Measurements from ENCODE around the gene EGLN1. TPM values are rescaled to one million over a fixed set of nuclear protein-coding genes. Genes with fewer than 3 reads are reported as not detected.

The EGLN1 gene
- total and polyA plus RNA-seq, 3 donors from 2014 or later, result 30.5 to 64.5 (median 47.7) TPM

DNA sequence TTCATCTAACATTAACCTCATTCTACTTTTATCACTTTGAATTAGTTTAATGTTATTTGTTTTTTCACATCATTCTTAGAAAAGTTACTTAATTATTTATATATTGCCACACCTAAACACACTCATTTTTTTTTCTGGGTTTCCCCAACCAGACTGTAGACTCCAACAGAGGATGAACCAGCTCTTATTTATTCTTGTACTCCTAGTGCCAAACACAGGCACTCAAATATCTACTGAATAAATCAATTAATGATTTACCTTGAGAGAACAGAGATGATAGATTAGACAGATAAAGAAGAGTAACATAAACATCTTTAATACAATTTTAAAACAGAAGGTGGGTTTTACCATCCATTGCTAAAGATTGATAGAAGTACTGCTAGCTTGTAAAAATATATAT, 35.6 kb downstream of the EGLN1 start:
- no peaks in the 10 kb centered on the region for H3K9me3 ChIP-seq
- TF ChIP-seq CTCF (IDR thresholded peaks at IDR 0.05) (no peak), POLR2A (IDR thresholded peaks at IDR 0.05) (no peak)
- no peak for DNase-seq
- intact Hi-C loops (cut with DNase I; ENCODE audit: low total_unique reads), result no loop called here
- H3K4me1 ChIP-seq, result peaks cover 10% of the 10 kb centered on the region
- no peaks in the 10 kb centered on the region for H3K27me3 ChIP-seq
- H3K4me3 ChIP-seq, result no peak overlapping the region
- no peaks in the 10 kb centered on the region for H3K36me3 ChIP-seq (ENCODE audit: low read depth, missing control alignments)
- no peak overlapping the region for H3K27ac ChIP-seq

- H3K36me3 ChIP-seq (ENCODE audit: low read depth, missing control alignments), result no peaks in the 10 kb centered on the region
- H3K4me3 ChIP-seq, result no peak overlapping the region
- no peaks in the 10 kb centered on the region for H3K27me3 ChIP-seq
- WGBS, 2 donors, result 96 to 97% methylated on average over 2 of the region's 2 CpGs
- H3K9me3 ChIP-seq, result no peaks in the 10 kb centered on the region
- no peak overlapping the region for H3K27ac ChIP-seq
- no peak for TF ChIP-seq CTCF (IDR thresholded peaks at IDR 0.05)
- no peak for TF ChIP-seq POLR2A (IDR thresholded peaks at IDR 0.05)
- DNase-seq, result no peak
- peaks cover 10% of the 10 kb centered on the region for H3K4me1 ChIP-seq
- intact Hi-C loops (cut with DNase I; ENCODE audit: low total_unique reads), result no loop called here
Measured at GRCh38 chr1:231385416-231385748, 36.7 kb downstream of the EGLN1 start.

GRCh38 chr1:231384696-231385415, 37.2 kb downstream of the EGLN1 start:
- intact Hi-C loops (cut with DNase I; ENCODE audit: low total_unique reads), result no loop called here
- Histone ChIP-seq H3K4me1 (peaks cover 10% of the 10 kb centered on the region), H3K4me3 (no peak overlapping the region), H3K27ac (no peak overlapping the region), H3K9me3 (no peaks in the 10 kb centered on the region), H3K36me3 (ENCODE audit: low read depth, missing control alignments) (no peaks in the 10 kb centered on the region), H3K27me3 (no peaks in the 10 kb centered on the region)
- TF ChIP-seq POLR2A (IDR thresholded peaks at IDR 0.05), result no peak
- TF ChIP-seq CTCF (IDR thresholded peaks at IDR 0.05), result no peak
- WGBS, 2 donors, result 93 to 97% methylated on average over 6 of the region's 6 CpGs
- no peak for DNase-seq

DNA sequence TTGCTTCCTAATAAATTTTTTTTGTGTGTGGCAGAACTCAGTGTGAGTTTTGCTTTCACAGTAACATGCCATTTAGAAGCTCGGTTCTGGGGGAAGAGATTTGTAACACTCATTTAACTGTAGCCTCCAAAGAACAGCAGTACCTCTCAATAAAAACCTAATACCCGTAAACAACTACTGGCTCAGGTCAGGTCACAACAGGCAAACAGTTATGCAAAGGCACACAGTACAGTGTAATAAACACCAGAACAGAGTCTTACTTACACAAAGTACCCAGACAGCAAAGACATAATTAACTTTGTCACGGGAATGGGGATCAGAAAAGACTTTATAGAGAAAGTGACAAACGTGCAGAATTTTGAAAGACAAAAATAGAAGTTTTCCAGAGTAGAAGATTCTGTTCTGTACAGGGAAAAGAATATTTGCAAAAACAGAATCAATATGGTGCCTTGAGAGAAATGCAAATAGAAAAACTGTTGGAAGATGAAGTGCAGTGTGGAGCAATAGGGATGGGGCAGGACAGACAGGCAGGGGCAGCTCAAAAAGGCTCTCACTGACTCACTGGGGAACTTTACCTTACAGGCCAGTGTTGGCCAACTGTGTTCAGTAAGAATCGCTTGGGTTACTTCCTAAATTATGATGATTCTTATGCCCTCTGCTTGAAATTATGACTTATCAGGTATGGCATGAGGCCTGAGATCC, 38.8 kb downstream of the EGLN1 start:
- no peak overlapping the region for H3K27ac ChIP-seq
- H3K4me1 ChIP-seq, result peaks cover 6% of the 10 kb centered on the region
- no peaks in the 10 kb centered on the region for H3K9me3 ChIP-seq
- no peak for DNase-seq
- H3K4me3 ChIP-seq, result no peak overlapping the region
- WGBS, 2 donors, result 67% methylated on average over 5 of the region's 5 CpGs
- intact Hi-C loops (cut with DNase I; ENCODE audit: low total_unique reads), result no loop called here
- H3K27me3 ChIP-seq, result no peaks in the 10 kb centered on the region
- TF ChIP-seq POLR2A (IDR thresholded peaks at IDR 0.05) (no peak), CTCF (IDR thresholded peaks at IDR 0.05) (no peak)
- no peaks in the 10 kb centered on the region for H3K36me3 ChIP-seq (ENCODE audit: low read depth, missing control alignments)

- intact Hi-C loops (cut with DNase I; ENCODE audit: low total_unique reads), result no loop called here
- WGBS, 2 donors, result 88 to 92% methylated on average over 3 of the region's 3 CpGs
- H3K4me1 ChIP-seq, result peaks cover 4% of the 10 kb centered on the region
Measured at GRCh38 chr1:231382426-231382825, 39.7 kb downstream of the EGLN1 start.

More at GRCh38 chr1:231382426-231382825, 39.7 kb downstream of the EGLN1 start:
- H3K27ac ChIP-seq, result no peak overlapping the region
- DNase-seq, result no peak
- H3K9me3 ChIP-seq, result no peaks in the 10 kb centered on the region
- H3K27me3 ChIP-seq, result no peaks in the 10 kb centered on the region
- TF ChIP-seq POLR2A (IDR thresholded peaks at IDR 0.05), result no peak
- TF ChIP-seq CTCF (IDR thresholded peaks at IDR 0.05), result no peak
- no peaks in the 10 kb centered on the region for H3K36me3 ChIP-seq (ENCODE audit: low read depth, missing control alignments)
- H3K4me3 ChIP-seq, result no peak overlapping the region
